Keratinocyte (primary cell): ENCODE measurements around the gene PRSS50.

Experiments used
- EZH2 ChIP-seq: IDR thresholded peaks from one replicate; pipeline ENCODE4 v1.6.1; 2012; ENCODE audit warnings: inconsistent platforms, mild to moderate bottlenecking, low read length, moderate library complexity
- TF ChIP-seq, protein P1 (sequence below), 3 experiments: IDR thresholded peaks in 1 of 3; conservative IDR thresholded peaks in 1 of 3; optimal IDR thresholded peaks in 1 of 3; 2 replicates in 2 of 3; 3 replicates in 1 of 3; pipeline versions ENCODE3 to v1.5.1; 2011; ENCODE audit warnings: low read length in 3 of 3, mild to moderate bottlenecking in 3 of 3, moderate library complexity in 2 of 3, control low read depth in 1 of 3, inconsistent platforms in 1 of 3; ENCODE audit not compliant: insufficient read depth in 2 of 3; ENCODE audit errors: extremely low read depth in 1 of 3

DNA sequence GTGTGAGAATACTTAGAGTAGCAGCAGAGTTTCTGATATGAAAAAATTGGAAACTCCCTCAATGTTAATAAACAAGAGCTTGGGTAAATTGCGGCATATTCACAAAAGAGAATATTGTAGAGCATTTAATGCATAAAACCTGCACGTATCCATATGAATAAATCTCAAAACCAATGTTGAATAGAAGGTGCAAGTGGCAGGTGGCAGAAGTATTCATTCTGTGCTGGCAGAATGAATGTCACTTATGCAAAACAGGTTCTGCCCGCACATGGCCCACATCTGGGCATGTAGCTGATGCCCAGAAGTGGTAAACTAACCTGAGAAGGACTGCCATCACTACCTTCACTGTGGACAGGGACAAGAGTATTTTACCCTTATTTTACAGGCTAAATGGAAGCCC lies 14.1 kb upstream of the PRSS50 start:
- TF ChIP-seq, protein P1, sequence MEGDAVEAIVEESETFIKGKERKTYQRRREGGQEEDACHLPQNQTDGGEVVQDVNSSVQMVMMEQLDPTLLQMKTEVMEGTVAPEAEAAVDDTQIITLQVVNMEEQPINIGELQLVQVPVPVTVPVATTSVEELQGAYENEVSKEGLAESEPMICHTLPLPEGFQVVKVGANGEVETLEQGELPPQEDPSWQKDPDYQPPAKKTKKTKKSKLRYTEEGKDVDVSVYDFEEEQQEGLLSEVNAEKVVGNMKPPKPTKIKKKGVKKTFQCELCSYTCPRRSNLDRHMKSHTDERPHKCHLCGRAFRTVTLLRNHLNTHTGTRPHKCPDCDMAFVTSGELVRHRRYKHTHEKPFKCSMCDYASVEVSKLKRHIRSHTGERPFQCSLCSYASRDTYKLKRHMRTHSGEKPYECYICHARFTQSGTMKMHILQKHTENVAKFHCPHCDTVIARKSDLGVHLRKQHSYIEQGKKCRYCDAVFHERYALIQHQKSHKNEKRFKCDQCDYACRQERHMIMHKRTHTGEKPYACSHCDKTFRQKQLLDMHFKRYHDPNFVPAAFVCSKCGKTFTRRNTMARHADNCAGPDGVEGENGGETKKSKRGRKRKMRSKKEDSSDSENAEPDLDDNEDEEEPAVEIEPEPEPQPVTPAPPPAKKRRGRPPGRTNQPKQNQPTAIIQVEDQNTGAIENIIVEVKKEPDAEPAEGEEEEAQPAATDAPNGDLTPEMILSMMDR (optimal IDR thresholded peaks at IDR 0.05 in 1 of 3, IDR thresholded peaks at IDR 0.05 in 1 of 3, conservative IDR thresholded peaks at IDR 0.05 in 1 of 3; ENCODE audit: extremely low read depth in 1 of 3, insufficient read depth in 2 of 3, low read length in 3 of 3): no peak
- TF ChIP-seq EZH2: no peak
